ENCODE data around the gene PHC2.

DNA sequence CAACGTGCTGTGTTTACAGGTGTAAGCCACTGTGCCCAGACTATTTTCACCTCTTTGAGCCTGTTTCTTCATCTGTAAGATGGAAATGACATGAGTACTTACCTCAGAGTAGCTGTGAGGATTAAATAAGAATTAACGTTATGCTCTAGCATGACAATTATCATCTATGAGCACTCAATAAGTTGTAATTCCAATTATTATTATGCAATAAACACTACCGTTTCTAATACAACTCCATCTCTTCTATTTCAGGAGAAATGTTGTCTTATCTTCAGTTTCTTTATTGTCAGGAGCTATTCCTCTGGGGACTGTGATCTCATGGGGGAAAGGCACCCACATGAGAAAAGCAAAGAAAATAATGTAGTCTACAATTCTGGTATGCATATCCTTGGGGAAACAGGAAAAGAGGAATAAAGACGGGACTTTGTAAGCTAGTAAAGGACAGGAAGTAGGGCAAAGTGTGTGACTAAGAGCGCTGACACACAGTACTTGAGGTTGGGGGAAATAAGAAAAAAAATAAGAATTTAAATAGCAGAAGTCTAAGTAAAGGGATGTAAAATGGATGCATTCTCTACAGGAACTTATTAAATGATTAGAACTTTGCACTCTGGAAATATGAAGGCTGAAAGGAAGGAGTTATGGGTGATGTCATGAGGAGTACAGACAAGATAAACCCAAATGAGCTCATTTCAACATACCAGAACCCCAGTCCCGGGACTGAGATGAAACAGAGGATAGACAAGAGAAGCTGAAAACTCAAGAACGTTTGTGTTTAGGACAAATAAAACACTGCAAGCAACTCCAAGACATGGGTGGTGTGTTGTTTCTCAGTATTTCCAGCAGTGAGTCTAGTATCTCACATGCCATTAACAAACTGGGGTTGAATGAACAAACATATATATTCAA, 9.8 kb downstream of the PHC2 start:
- no peak for TF ChIP-seq ARNTL (CRISPR knock-in tag; IDR thresholded peaks at IDR 0.05; ENCODE audit: borderline replicate concordance, low read depth)
- TF ChIP-seq GLIS3 (CRISPR knock-in tag; IDR thresholded peaks at IDR 0.05), result no peak
- no peak for TF ChIP-seq ZNF565 (CRISPR knock-in tag; conservative IDR thresholded peaks at IDR 0.05; ENCODE audit: low read depth)
- TF ChIP-seq ZNF8 (CRISPR knock-in tag; IDR thresholded peaks at IDR 0.05), result no peak
- no peak for TF ChIP-seq OSR1 (CRISPR knock-in tag; IDR thresholded peaks at IDR 0.05)
- no peak for TF ChIP-seq SNAI2 (CRISPR knock-in tag; IDR thresholded peaks at IDR 0.05)
- TF ChIP-seq RARB (CRISPR knock-in tag; IDR thresholded peaks at IDR 0.05), result no peak
- no peak for TF ChIP-seq PATZ1 (CRISPR knock-in tag; IDR thresholded peaks at IDR 0.05; ENCODE audit: borderline replicate concordance)
